Measurements from ENCODE around the gene RBP2. TPM values are rescaled to one million over a fixed set of nuclear protein-coding genes. Genes with fewer than 3 reads are reported as not detected.
"Not testable (repeated sequence)": the region's sequence is repeated elsewhere in the genome, so short reads cannot be mapped to it uniquely, and the experiment has no call there.

The RBP2 gene
- total RNA-seq, 4 donors from 2014 or later = not detected

GRCh38 chr3:139416275-139416674 lies 60.0 kb downstream of the RBP2 start:
- no peaks in the 10 kb centered on the region for H3K36me3 ChIP-seq
- H3K27ac ChIP-seq = no peak overlapping the region
- no peak for ATAC-seq
- TF ChIP-seq EP300 (IDR thresholded peaks at IDR 0.05) = no peak
- no peak for TF ChIP-seq POLR2AphosphoS5 (IDR thresholded peaks at IDR 0.05)
- no peak for TF ChIP-seq CTCF (IDR thresholded peaks at IDR 0.05)
- no peak for TF ChIP-seq POLR2A (IDR thresholded peaks at IDR 0.05)
- H3K9me3 ChIP-seq = peaks cover 0 to 63% (median 0%) of the 10 kb centered on the region in 3 donors
- H3K27me3 ChIP-seq = no peaks in the 10 kb centered on the region
- H3K4me1 ChIP-seq = no peaks in the 10 kb centered on the region
- no peak overlapping the region for H3K4me3 ChIP-seq
- 88 to 100% methylated on average over 1 of the region's 1 CpG for WGBS, 2 donors (ENCODE audit: low coverage in 1 of 2)

GRCh38 chr3:139414608-139415224 lies 61.6 kb downstream of the RBP2 start:
- TF ChIP-seq EP300 (IDR thresholded peaks at IDR 0.05) (no peak), POLR2AphosphoS5 (IDR thresholded peaks at IDR 0.05) (no peak), CTCF (IDR thresholded peaks at IDR 0.05) (no peak), POLR2A (IDR thresholded peaks at IDR 0.05) (no peak)
- H3K4me1 ChIP-seq = no peaks in the 10 kb centered on the region
- 58 to 94% methylated on average over 2 of the region's 2 CpGs for WGBS, 2 donors (ENCODE audit: low coverage in 1 of 2)
- no peak overlapping the region for H3K27ac ChIP-seq
- H3K9me3 ChIP-seq = peaks cover 0 to 75% (median 0%) of the 10 kb centered on the region in 3 donors
- no peak for ATAC-seq
- H3K4me3 ChIP-seq = no peak overlapping the region
- H3K27me3 ChIP-seq = no peaks in the 10 kb centered on the region
- no peaks in the 10 kb centered on the region for H3K36me3 ChIP-seq

- H3K4me1 ChIP-seq, ATAC-seq, H3K27me3 ChIP-seq, H3K36me3 ChIP-seq, H3K27ac ChIP-seq, H3K4me3 ChIP-seq: not testable (repeated sequence)
- peaks cover 0 to 77% (median 0%) of the 10 kb centered on the region in 3 donors for H3K9me3 ChIP-seq
Observed at GRCh38 chr3:139412891-139413290, 63.4 kb downstream of the RBP2 start.

Other genes with a start within 250 kb of the RBP2 start
- 10 to 100 TPM; 52.6 to 68.8 (median 56.6) TPM for gene MRPS22, start 132.5 kb downstream of the RBP2 start, total RNA-seq
- gene COPB2, start 86.9 kb downstream of the RBP2 start, total RNA-seq = 100 to 1,000 TPM in 1 of 4 donors, 10 to 100 TPM in 3; 80.0 to 110 (median 87.4) TPM
- gene RBP1, start 63.2 kb upstream of the RBP2 start, total RNA-seq = 10 to 100 TPM in 3 of 4 donors, 1 to 10 TPM in 1; 9.1 to 28.8 (median 18.9) TPM
- gene NMNAT3, start 201.5 kb upstream of the RBP2 start, total RNA-seq = 10 to 100 TPM in 2 of 4 donors, 1 to 10 TPM in 2; 9.6 to 17.1 (median 11.3) TPM